HepG2 (cell line): Measurements from ENCODE around the gene FAM228B. TPM values are rescaled to one million over a fixed set of nuclear protein-coding genes. Genes with fewer than 3 reads are reported as not detected.

ENCODE experiments used
- ATAC-seq: fragments of 200-7000 bp; cut with Tn5 transposase; 3 replicates; pipeline ENCODE4 v1.9.1; 2020; ENCODE audit warnings: mild to moderate bottlenecking, moderate library complexity
- BruUV-seq: library from RNA; stranded (reverse); fragments of 400-500 nt; replicated peaks from 2 replicates; lab custom pipeline; 2021; lab: Mats Ljungman, UMichigan
- CTCF ChIA-PET: fragments of 300-600 bp; formaldehyde crosslinking; extraction: SDS; loops from one replicate; lab custom pipeline; 2021; ENCODE audit warnings: low total read pairs, inconsistent platforms, low intra/inter-chr PET ratio; lab: Yijun Ruan, JAX
- POLR2A ChIA-PET: fragments of 350-600 bp; sonication (Branson Sonifier 250); formaldehyde crosslinking; loops from one replicate; lab custom pipeline; 2020; ENCODE audit warnings: antibody characterized with exemption, inconsistent platforms; lab: Yijun Ruan, JAX
- DNase-seq: peaks from one replicate; pipeline ENCODE4 v3.0.0-alpha.2; 2015; ENCODE audit warnings: low spot score
- FAIRE-seq: peaks from 3 replicates; lab custom pipeline; 2011; peaks lifted over from hg19 to GRCh38; lab: Jason Lieb, UNC
- H2AFZ ChIP-seq: one replicate; pipeline ENCODE4 v1.6.1; 2011; ENCODE audit warnings: low read length, inconsistent platforms
- H3K27ac ChIP-seq: fragments of 300-600 bp; 3 replicates; pipeline ENCODE4 v1.8.0; 2011; ENCODE audit warnings: mixed run types, mild to moderate bottlenecking, mixed read lengths, low read length, inconsistent platforms; ENCODE audit not compliant: insufficient read depth; ENCODE audit errors: extremely low read length
- H3K27me3 ChIP-seq, 2 experiments: fragments of 200-600 bp in 1 of 2; 2 replicates in 1 of 2; 3 replicates in 1 of 2; pipeline versions ENCODE4 v1.6.0 to v1.8.0; 2011; ENCODE audit warnings: low read length in 2 of 2, mild to moderate bottlenecking in 2 of 2, moderate library complexity in 2 of 2, inconsistent platforms in 1 of 2; ENCODE audit not compliant: insufficient read depth in 2 of 2, control insufficient read depth in 1 of 2
- H3K36me3 ChIP-seq, 2 experiments: fragments of 200-600 bp in 1 of 2; replicated peaks in 1 of 2; 2 replicates in 1 of 2; 3 replicates in 1 of 2; pipeline versions ENCODE4 v1.5.1 to v1.8.0; 2011; ENCODE audit warnings: low read length in 2 of 2, inconsistent platforms in 1 of 2; ENCODE audit not compliant: insufficient read depth in 2 of 2, control insufficient read depth in 1 of 2
- H3K4me1 ChIP-seq: 2 replicates; pipeline ENCODE4 v1.5.1; 2012; ENCODE audit warnings: low read length, inconsistent platforms; ENCODE audit not compliant: insufficient read depth
- H3K4me2 ChIP-seq: 2 replicates; pipeline ENCODE4 v1.6.0; 2011; ENCODE audit warnings: low read depth, low read length, inconsistent platforms
- H3K4me3 ChIP-seq, 3 experiments: fragments of 200-600 bp in 1 of 3; sonication (generic), shearing (Covaris generic) in 1 of 3; replicated peaks in 1 of 3; 2 replicates each; pipeline ENCODE4 v1.5.1; 2011 to 2016; ENCODE audit warnings: low read length in 3 of 3, inconsistent platforms in 2 of 3, low read depth in 2 of 3, mild to moderate bottlenecking in 2 of 3, control low read depth in 1 of 3, mixed read lengths in 1 of 3; ENCODE audit not compliant: insufficient read depth in 1 of 3
- H3K79me2 ChIP-seq: one replicate; pipeline ENCODE4 v1.6.1; 2011; ENCODE audit warnings: low read length, inconsistent platforms; ENCODE audit not compliant: insufficient read depth
- H3K9ac ChIP-seq: 2 replicates; pipeline ENCODE4 v1.6.0; 2011; ENCODE audit warnings: mild to moderate bottlenecking, low read depth, low read length, inconsistent platforms; ENCODE audit not compliant: insufficient read depth
- H3K9me3 ChIP-seq: 2 replicates; pipeline ENCODE4 v1.5.1; 2012; ENCODE audit warnings: mild to moderate bottlenecking, low read length
- H4K20me1 ChIP-seq: 2 replicates; pipeline ENCODE4 v1.6.0; 2011; ENCODE audit warnings: inconsistent platforms, mild to moderate bottlenecking, low read length, moderate library complexity; ENCODE audit not compliant: insufficient read depth
- FOXO1 ChIP-seq: sonication (generic); formaldehyde crosslinking; IDR thresholded peaks from 2 replicates; pipeline ENCODE4 v1.4.0; 2020; ENCODE audit warnings: missing genetic modification reagents
- GATAD2A ChIP-seq: IDR thresholded peaks from 2 replicates; pipeline ENCODE4 v1.6.1; 2016
- HOXA3 ChIP-seq: sonication (generic); formaldehyde crosslinking; IDR thresholded peaks from 2 replicates; pipeline ENCODE4 v1.5.0; 2020; ENCODE audit warnings: missing genetic modification reagents
- NPAS2 ChIP-seq: sonication (generic); formaldehyde crosslinking; IDR thresholded peaks from 2 replicates; pipeline ENCODE4 v1.8.0; 2022; ENCODE audit warnings: mild to moderate bottlenecking, missing genetic modification reagents, borderline replicate concordance
- NR1H2 ChIP-seq: sonication (generic); formaldehyde crosslinking; IDR thresholded peaks from 2 replicates; pipeline ENCODE4 v1.8.1; 2022; ENCODE audit warnings: low read depth, missing genetic modification reagents, borderline replicate concordance
- TGIF2 ChIP-seq: IDR thresholded peaks from 2 replicates; pipeline ENCODE4 v1.6.1; 2016; ENCODE audit warnings: control low read depth, missing compliant biosample characterization
- ZNF205 ChIP-seq: IDR thresholded peaks from 2 replicates; pipeline ENCODE4 v1.6.1; 2018; ENCODE audit warnings: missing biosample characterization, missing genetic modification reagents
- ZNF441 ChIP-seq: sonication (generic); formaldehyde crosslinking; IDR thresholded peaks from 2 replicates; pipeline ENCODE4 v1.7.0; 2021; ENCODE audit warnings: missing genetic modification reagents, borderline replicate concordance
- ZNF577 ChIP-seq: sonication (generic); formaldehyde crosslinking; IDR thresholded peaks from 2 replicates; pipeline ENCODE4 v1.4.0; 2020; ENCODE audit warnings: mild to moderate bottlenecking, low read depth, missing genetic modification reagents, borderline replicate concordance
- ZNF713 ChIP-seq: sonication (generic); formaldehyde crosslinking; IDR thresholded peaks from 2 replicates; pipeline ENCODE4 v1.4.0; 2020; ENCODE audit warnings: mild to moderate bottlenecking, missing genetic modification reagents
- ZNF724P ChIP-seq: sonication (generic); formaldehyde crosslinking; IDR thresholded peaks from 2 replicates; pipeline ENCODE4 v1.8.0; 2022; ENCODE audit warnings: missing genetic modification reagents, borderline replicate concordance
- WGBS: methylation state at CpG from one replicate; pipeline ENCODE4 v1.1.6; 2017; ENCODE audit warnings: low lambda C conversion rate; 5-methylcytosine and 5-hydroxymethylcytosine counted together
- in situ Hi-C: cut with HindIII; loops from 2 replicates; pipeline ENCODE4 v1.10.0; 2017; ENCODE audit warnings: low pct_unique_long_range_greater_than_20kb; ENCODE audit not compliant: extremely low pct_ligation_motif_present
- intact Hi-C: fragments of 100-400 bp; cut with micrococcal nuclease; formaldehyde crosslinking; loops from one replicate; pipeline ENCODE4 v1.10.0; 2022; ENCODE audit not compliant: unreplicated experiment
- polyA plus RNA-seq, 8 experiments: library from polyadenylated mRNA; depleted of rRNA in 3 of 8; stranded (reverse) in 7 of 8; unstranded in 1 of 8; fragments of >200 nt; fragmentation: Illumina TruSeq in 4 of 8; extraction: Trizol in 4 of 8; gene quantifications; 2 replicates each; pipeline versions ENCODE4 v1.2.1 to v1.2.3, GENCODE V29; 2011 to 2016; ENCODE audit warnings: low read depth in 4 of 8, missing spikeins in 1 of 8, mixed read lengths in 1 of 8; ENCODE audit not compliant: insufficient read depth in 1 of 8
- total RNA-seq, 5 experiments: library from RNA; depleted of rRNA; stranded (reverse); fragments of >200 nt; fragmentation: Illumina TruSeq; extraction: Trizol; gene quantifications; 2 replicates each; pipeline ENCODE4 v1.2.3, GENCODE V29; 2016; ENCODE audit warnings: low read depth in 1 of 5
- TF ChIP-seq, protein P1 (sequence below): IDR thresholded peaks from 2 replicates; pipeline ENCODE4 v1.6.1; 2018; ENCODE audit warnings: missing genetic modification reagents
- TF ChIP-seq, protein P2 (sequence below): sonication (generic); formaldehyde crosslinking; IDR thresholded peaks from 2 replicates; pipeline ENCODE4 v1.4.0; 2020; ENCODE audit warnings: missing genetic modification reagents

Gene FAM228B
- total and polyA plus RNA-seq, 2 of the 13 experiments (the other 11 are each of a cell fraction or from before 2014, with no cell fraction given) = 0.79 to 1.1 TPM

DNA sequence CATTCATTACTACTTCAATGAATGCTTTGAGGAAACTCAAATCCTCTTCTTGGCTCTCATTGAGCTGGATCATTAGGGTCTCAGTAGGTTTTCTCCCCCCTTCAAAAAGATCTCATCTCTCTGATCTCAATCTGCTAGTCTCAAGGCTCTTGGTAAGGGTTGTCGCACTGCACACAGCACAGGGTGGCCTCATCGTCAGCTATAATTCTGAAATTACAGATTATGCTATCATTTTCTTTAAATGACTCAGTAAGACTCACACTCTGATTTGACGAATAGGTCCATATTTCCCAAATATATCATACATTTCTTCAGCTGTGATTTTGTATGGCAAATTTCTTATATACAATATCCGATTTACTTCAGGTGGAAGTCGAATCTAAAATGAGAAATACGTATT, 49.5 kb upstream of the FAM228B start:
- intact Hi-C loops (no loop called here), in situ Hi-C loops (no loop called here)
- Histone ChIP-seq H3K79me2 (peaks cover 28% of the 10 kb centered on the region), H3K36me3 (peaks cover 10 to 36% of the 10 kb centered on the region in 2 experiments), H3K4me2 (no peak overlapping the region), H3K9ac (no peak overlapping the region), H3K27me3 (no peaks in the 10 kb centered on the region; a peak in 1 of 5 replicates), H3K4me3 (no peak overlapping the region), H3K9me3 (no peaks in the 10 kb centered on the region), H3K4me1 (peaks cover 15% of the 10 kb centered on the region), H2AFZ (no peak overlapping the region), H3K27ac (no peak overlapping the region), H4K20me1 (no peaks in the 10 kb centered on the region)
- TF ChIP-seq NPAS2 (CRISPR knock-in tag) (no peak), TGIF2 (CRISPR knock-in tag) (no peak), ZNF577 (CRISPR knock-in tag) (no peak), HOXA3 (CRISPR knock-in tag) (no peak), ZNF441 (CRISPR knock-in tag) (no peak), ZNF724P (CRISPR knock-in tag) (no peak), GATAD2A (CRISPR knock-in tag) (no peak), ZNF713 (CRISPR knock-in tag) (no peak), FOXO1 (no peak), ZNF205 (no peak), NR1H2 (CRISPR knock-in tag) (no peak)
- TF ChIP-seq, protein P1, sequence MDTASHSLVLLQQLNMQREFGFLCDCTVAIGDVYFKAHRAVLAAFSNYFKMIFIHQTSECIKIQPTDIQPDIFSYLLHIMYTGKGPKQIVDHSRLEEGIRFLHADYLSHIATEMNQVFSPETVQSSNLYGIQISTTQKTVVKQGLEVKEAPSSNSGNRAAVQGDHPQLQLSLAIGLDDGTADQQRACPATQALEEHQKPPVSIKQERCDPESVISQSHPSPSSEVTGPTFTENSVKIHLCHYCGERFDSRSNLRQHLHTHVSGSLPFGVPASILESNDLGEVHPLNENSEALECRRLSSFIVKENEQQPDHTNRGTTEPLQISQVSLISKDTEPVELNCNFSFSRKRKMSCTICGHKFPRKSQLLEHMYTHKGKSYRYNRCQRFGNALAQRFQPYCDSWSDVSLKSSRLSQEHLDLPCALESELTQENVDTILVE (CRISPR knock-in tag) = no peak
- TF ChIP-seq, protein P2, sequence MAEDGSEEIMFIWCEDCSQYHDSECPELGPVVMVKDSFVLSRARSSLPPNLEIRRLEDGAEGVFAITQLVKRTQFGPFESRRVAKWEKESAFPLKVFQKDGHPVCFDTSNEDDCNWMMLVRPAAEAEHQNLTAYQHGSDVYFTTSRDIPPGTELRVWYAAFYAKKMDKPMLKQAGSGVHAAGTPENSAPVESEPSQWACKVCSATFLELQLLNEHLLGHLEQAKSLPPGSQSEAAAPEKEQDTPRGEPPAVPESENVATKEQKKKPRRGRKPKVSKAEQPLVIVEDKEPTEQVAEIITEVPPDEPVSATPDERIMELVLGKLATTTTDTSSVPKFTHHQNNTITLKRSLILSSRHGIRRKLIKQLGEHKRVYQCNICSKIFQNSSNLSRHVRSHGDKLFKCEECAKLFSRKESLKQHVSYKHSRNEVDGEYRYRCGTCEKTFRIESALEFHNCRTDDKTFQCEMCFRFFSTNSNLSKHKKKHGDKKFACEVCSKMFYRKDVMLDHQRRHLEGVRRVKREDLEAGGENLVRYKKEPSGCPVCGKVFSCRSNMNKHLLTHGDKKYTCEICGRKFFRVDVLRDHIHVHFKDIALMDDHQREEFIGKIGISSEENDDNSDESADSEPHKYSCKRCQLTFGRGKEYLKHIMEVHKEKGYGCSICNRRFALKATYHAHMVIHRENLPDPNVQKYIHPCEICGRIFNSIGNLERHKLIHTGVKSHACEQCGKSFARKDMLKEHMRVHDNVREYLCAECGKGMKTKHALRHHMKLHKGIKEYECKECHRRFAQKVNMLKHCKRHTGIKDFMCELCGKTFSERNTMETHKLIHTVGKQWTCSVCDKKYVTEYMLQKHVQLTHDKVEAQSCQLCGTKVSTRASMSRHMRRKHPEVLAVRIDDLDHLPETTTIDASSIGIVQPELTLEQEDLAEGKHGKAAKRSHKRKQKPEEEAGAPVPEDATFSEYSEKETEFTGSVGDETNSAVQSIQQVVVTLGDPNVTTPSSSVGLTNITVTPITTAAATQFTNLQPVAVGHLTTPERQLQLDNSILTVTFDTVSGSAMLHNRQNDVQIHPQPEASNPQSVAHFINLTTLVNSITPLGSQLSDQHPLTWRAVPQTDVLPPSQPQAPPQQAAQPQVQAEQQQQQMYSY (CRISPR knock-in tag) = no peak
- no TSS peak for BruUV-seq
- 97% methylated on average over 6 of the region's 6 CpGs for WGBS
- no peak for DNase-seq
- POLR2A ChIA-PET = interaction anchor here (1.1 to 4.6 kb wide), 3 partner anchors 10 to 26 kb away, joined by 3 to 28 read pairs (median 5); partner anchors contain the start of genes TP53I3 and WDCP
- CTCF ChIA-PET = no interaction called here
- no peak for ATAC-seq
- FAIRE-seq = no peak
